HG03103 (cell line): ENCODE data around the gene GPHN.

Experiments used
- ATAC-seq: cut with Tn5 transposase; IDR thresholded peaks from one replicate; pipeline ENCODE4 v1.9.1; 2021; ENCODE audit warnings: low read depth; ENCODE audit not compliant: unreplicated experiment

The GPHN gene

DNA sequence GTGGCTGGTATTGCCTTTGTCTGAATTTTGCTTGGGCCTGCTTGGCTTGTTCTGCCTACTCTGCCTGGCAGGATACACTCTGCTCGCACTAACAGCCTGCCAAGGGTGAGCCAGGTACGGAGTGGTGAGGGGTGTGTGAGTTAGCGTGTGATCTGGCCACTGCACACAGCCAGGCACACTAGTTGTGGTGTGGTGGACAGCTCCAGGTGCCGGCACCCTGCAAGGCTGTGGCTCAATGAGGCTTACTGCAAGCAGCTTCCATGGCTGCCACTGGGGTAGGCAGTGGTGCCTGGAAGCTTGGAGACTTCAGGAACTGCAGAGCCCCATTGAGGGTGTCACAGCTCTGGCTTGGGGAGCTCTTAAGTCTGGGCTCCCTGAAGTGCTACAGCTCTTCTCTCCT, 87.4 kb downstream of the GPHN start:
- no peak for ATAC-seq

DNA sequence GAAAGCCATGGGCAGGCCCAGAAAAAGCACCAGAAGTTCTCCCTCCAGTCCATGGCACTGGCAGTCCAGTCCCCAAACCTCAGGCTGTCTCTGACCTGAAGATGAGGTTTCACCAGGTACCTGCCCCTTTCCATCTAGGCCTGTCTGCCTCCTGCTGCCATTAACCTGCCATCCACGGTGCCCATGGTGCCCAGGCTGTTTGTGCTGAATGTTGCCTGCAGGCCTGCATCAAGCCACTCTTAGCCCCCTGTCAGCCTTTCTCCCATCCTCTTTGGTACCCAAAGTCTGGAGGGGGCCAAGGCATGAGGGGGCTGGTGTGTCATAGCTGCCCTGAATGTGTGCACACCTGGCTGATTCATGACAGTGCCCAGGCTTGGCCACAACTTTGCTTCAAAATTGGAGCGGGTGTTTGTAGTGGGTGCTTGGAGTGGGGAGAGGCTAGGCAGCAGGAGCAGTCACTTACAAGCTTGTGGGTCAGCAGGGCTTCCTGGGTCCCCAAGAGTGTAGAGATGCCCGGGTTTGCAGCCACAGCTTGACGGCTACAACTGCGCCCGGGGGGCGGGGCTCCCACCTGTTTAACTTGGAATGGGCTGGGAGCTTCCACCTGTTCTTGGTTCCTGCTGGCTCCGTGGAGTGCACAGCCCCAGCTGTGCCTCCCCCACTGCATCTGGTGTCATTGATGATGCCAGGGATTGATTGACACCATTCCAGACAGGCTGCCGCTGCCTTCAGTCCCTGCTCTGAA, 88.5 kb downstream of the GPHN start:
- no peak for ATAC-seq

DNA sequence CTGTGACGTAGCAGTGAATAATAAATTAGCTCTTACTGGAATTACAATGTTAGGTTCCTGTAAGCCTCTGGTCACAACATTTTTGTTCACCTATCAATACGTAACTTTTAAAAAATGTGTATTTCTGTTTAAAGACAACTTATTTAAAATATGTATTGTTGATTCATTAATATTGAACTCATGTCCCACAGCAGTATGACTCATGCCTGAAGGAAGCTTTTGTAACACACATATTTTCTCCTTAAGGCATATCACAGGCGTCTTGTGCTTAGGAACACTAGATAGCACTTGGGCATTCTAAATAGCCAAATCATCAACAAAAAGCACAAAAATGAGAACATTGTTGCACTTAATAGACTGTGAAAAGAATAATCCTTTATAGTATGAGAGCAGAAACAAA, 92.5 kb downstream of the GPHN start:
- ATAC-seq, result no peak

DNA sequence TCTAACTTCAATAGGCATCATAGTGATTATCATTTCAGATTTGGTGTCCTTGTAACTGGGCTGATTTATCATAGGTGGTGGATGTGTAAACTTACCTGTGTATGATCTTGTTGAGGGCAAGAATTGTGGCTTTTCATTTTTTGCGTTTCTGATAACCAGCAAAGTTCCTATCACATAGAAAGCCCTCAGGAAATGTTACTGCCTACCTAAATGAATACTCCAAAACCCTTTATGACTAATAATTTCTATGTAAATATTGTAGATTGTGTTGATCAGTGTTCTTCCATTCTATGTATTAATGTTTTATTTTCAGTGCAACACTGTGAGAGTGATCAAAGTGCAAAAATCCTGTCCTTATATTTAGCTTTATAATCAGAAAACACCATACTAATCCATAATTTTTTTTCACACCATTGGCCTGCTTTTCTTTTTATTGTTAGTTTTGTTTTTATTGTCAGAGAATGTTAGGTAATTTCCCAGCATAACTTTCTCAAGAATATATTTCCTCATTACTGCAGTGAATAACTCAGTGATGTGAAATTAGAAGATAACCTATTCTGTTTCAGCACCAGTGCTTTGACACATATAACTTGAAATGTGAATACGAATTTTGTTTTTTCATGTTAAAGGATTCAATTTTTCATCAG, 94.1 kb downstream of the GPHN start:
- ATAC-seq, result no peak

DNA sequence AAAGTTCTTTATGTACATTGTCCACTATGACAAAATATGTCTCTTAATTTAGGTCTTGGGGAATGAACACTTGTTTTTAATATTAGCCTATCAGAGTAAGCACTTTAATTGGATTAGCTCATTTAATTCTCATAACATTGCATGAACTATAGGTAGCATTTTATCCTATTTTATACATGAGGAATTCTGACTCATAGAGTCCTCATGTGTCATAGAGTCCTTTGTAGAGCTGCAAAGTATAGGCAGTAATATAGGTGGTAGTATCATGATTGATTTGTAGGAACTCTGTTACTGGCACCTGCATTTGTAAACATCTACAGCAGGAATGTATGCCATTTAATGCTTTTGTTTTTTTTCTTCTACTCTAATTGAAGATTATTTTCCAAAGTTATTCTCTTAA, 96.0 kb downstream of the GPHN start:
- ATAC-seq, result no peak

DNA sequence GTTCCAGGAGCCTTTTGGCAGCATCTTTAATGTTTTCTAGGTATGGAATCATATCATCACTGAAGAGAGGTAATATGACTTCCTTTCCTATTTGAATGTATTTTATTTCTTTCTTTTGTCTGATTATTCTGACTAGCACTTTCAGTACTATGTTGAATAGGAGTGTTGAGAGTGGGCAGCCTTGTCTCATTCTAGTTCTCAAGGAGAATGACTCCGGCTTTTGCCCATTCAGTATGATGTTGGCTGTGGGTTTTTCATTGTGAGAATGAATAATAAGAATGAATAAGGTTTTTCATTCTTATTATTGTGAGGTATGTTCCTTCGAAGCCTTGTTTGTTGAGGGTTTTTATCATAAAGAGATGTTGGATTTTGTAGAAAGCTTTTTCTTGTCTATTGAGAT, 98.9 kb downstream of the GPHN start:
- ATAC-seq, result no peak

DNA sequence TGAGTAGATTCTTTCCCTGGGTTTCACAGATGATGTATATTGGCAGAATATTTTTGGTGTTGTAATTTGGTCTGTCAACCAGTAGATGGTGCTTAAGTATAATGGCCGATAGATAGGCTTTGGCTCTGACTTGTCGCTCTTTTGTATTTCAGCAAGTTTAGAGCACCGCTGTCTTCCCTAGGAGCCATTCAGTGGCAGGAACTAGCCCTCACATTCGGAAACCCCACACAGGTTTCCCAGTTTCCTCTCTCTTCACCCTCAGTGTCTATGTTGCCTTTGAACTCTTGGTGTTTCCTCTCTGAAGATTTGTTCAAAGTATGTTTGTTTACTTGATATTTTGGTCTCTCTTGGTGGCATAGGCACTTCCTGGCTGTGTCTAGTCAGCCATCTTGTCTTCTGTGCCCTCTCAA, 102.2 kb downstream of the GPHN start:
- no peak for ATAC-seq

DNA sequence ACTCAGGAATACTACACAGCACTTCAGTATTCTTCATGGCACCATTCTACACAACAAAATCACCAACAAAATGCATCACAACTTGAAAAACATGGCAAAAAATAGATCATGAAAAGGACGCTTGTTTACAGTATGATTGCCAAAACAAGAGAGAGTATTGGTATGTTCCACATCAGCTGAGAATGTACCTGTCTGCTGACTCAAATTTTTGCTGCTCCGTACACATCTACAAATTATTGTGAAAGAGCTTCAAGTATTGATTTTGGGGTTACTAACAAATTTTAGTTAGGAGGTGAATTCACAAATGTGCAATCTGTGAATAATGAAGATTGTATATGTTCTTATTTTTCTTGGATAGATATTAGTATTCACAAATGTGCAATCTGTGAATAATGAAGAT, 105.4 kb downstream of the GPHN start:
- ATAC-seq, result no peak

DNA sequence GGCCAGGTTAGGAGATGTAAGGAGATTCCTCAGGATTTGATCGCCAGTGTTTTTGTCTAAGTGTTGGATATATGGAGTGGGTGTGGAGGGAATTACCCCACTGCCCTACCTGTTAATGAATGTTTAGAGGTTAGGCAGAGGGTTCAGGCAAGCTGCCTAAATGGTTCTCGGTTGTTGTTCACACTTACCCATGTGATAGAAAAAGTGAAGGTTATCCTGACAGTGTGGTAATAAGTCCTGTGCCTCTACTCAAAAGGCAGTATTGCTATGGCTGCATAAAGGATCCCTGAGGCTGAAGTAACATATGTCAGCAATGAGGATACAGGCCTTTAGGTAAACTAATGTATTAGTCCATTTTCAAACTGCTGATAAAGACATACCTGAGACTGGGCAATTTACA, 112.0 kb downstream of the GPHN start:
- no peak for ATAC-seq

DNA sequence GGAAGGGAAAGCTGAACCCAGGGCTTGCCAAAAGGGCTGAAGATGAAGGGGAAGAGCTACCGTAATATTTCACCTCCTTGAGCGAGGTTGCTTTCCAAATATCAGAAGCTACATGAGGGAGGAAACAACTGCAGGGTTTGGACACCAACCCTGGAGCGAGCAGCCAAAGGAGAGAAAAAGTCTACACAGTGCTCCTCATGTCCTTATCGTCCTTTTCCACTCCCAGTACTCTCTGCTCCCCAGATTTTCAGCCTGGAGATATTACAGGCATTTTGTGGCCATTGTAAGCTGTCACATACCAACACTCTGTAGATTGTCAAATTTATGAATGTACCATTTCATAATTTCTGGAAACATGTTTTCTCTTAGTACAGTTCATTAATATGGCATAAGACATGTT, 115.9 kb downstream of the GPHN start:
- ATAC-seq, result no peak

DNA sequence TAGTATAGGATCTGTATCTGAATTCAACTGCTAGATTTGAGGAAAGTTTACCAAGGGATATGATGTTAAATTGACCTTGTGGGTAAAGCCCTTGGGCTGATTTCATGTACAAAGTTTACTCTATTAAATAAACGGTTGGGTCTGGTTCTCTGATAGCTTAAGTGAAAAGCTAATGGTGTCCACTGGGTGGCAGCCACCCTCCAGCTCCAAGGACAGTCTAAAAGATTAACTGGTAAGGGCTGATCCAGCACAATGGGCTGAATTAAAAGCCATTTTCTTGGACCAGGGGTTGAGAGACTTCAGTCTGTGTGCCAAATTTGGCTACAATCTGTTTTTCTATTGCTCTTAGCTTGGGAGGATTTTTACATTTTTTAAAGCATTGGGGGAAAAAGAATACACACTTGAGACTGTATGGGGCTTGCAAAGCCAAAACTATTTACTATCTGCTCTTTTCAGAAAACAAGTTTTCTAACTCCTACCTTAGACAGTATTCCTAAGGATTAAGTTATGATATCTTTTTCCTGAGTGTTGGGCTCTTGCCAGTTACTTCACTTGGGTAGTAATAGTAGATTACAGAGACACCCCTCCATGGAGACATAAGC, 116.5 kb downstream of the GPHN start:
- ATAC-seq, result no peak

DNA sequence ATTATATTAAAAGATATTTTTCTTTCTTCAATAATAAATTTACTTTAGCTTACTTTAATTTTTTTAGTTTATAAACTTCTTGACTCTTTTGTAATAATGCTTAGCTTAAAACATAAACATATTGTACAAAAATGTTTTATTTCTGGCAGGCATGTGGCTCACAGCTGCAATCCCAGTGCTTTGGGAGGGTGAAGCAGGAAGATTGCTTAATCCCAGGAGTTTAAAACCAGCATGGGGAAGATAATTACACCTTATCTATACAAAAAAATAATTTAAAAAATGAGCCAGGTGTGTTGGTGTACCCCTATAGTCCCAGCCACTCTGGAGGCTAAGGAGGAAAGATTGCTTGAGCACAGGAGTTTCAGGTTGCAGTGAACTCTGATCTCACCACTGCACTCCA, 120.7 kb downstream of the GPHN start:
- no peak for ATAC-seq

DNA sequence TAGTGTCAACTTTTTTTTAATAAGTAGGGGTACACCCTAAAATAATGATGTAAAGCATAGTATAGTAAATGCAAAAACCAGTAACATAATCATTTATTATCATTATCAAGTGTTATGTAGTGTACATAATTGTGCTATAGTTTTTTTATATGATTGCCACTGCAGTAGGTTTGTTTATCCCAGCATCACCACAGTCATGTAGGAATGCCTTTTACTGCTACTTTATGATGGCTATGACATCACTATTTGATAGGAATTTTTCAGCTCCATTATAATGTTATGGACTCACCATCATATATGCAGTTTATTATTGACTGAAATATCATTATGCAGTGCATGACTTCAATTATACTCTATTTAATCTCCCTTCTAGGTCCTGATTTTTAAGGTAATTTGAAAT, 121.6 kb downstream of the GPHN start:
- no peak for ATAC-seq

DNA sequence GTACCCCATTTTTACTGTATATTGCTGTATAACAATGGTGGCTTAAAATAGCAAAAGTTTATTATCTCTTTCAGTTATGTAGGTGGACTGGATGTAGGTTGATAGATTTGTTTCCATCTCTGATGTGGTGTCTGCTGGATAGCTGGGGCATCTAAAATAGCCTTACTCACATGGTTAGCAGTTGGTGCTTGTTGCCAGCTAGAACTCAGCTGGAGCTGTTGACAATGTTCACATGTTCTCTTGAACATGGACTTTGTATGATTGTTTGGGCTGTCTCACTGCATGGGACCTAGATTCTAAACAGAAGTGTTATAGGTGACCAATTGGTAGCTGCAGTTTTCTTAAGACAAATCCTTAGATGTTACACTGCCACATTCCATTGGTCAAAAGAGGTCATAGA, 126.9 kb downstream of the GPHN start:
- ATAC-seq, result no peak

DNA sequence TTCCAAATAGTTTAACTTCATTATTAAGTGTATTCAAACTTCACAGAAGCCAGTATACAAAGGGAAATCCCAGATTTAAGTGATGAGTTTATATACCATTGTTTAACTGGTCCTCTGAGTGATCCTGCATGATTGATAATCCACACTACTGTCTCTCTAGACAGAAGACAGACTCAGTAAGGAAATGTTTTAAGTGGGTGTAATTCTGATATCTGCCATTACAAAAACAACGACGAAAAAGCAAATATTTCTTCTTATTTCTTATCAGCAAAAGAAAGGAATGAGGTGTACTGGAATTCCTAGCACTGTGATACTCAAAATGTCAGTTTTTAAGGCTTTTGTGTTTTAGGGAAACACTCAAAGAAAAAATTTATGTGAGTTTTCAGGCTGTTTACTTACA, 127.5 kb downstream of the GPHN start:
- no peak for ATAC-seq

DNA sequence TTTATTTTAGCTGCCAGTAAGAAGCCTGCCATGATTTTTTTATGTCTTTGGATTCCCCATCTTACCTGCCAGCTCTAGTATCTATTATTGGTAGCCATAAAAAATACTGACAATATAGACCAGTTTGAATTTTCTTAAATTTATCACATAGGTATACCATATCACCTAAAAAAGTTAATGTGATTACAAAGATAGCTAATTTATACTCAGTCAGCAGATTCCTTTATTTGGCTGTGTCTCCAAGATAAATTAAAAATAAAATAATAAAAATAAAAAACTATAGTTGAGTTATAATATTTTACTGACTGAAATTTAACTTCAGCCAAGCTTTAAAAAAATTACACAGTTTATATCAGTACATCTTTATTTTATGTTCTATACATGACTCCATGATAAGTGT, 128.3 kb downstream of the GPHN start:
- ATAC-seq, result no peak

DNA sequence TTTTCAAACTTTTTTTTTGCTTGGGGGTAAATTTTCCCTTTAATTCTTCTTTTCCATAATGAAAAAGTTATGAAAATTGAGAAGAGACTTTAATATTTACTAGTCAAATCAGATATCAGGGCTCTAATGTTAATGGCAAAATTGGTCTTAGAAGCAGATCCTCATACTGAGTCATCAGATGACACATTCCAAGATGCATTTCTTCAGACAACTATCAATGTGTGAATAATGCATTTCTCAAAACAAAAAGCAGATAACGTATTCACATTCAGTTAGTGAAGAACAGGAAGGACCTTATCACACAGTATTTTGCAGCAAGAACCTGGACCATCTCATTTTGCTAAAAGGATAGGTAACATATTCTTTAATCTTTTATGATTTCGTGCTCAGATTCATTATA, 130.7 kb downstream of the GPHN start:
- no peak for ATAC-seq

DNA sequence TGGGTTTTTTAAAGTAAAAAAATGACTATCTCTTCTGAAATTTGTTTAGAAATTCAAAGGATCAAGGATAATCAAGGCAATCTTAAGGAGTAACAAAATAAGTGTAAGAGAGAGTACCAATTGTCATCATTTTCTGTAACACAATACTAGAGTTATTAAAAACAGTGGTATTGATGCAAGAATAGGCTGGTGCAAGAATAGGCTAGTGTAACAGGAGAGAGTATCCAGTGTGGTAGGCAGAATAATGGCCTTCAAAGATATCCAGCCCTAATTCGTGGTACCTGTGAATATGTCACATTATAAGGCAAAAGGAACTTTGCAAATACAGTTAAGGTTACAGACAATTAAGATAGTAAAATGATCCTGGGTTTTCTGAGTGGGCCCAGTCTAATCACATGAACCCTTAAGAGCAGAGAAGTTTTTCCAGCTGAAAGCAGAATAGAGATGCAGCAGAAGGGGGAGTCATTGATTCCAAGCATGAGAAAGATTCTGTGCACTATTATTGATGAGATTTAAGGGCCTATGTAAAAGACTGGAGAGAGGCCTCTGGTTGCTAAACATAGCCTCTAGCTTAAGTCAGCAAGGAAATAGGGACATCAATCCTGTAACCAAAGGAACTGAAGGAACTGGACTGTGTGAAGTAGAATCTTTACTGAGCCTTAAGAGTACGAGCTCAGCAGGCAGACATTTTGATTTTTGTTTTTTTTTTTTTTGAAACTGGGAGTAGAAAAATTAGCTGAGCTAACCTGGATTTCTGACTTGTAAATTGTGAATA, 134.1 kb downstream of the GPHN start:
- no peak for ATAC-seq

DNA sequence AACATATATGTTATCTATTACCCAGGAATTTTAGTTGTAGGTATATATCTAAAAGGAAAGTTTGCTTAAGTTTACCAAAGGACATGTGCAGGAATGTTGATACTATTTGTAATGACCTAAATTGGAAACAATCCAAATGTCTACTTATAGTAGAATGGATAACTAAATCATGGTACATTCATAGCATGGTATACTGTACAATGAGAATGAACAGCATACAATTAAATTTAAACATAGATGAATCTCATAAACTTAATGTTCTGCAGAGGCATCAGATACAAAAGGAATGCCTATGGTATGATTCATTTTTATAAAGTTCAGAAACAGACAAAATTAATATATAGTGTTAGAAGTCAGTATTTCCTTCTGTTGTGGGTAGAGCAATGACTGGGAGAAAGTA, 135.4 kb downstream of the GPHN start:
- ATAC-seq, result no peak

DNA sequence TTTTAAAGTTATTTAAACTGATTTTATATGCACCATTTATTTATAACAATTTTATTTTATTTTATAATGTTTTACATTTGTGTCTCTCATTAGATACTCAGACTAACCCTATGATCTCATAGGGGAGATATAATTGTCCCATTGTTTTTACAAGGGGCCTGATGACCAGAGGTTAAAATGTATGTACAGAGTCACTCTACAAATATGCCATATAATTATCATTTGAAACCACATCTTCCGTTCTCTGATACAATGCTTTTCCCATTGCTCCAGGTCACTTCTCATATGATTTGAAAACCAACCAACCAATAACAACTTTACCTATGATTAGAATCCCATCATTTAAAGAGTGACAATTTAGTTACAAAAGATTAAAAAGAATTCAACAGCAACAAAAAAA, 137.8 kb downstream of the GPHN start:
- no peak for ATAC-seq

DNA sequence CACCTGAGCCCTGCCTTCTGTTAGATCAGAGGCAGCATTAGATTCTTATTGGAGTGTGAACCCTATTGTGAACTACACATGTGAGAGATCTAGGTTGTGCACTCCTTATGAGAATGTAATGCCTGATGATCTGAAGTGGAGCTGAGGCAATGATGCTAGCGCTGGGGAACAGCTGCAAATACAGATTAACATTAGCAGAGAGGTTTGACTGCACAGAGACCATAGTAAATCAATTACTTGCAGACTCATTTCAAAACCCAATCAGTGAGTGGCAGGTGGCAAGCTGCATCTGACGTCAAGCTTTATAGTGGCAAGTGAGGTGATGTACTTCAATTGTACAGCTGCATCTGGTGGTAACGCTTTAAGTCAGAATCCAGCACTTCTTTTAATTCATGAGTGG, 141.6 kb downstream of the GPHN start:
- ATAC-seq, result no peak
